Duodenal mucosa (tissue), 2 donors: ENCODE data around the gene CEP97.
"Not testable (repeated sequence)": the region's sequence is repeated elsewhere in the genome, so short reads cannot be mapped to it uniquely, and the experiment has no call there.

Source experiments
- H3K27ac ChIP-seq: one replicate; pipeline ENCODE4 v1.7.0; 2013; ENCODE audit warnings: low read depth, low read length
- H3K27me3 ChIP-seq, 2 donors: one replicate each; pipeline ENCODE4 v1.7.0; 2013; ENCODE audit warnings: low read length in 2 of 2, control low read depth in 1 of 2; ENCODE audit not compliant: insufficient read depth in 2 of 2, control insufficient read depth in 1 of 2
- H3K36me3 ChIP-seq, 2 donors: one replicate each; pipeline ENCODE4 v1.7.0; 2013; ENCODE audit warnings: low read length in 2 of 2, control low read depth in 1 of 2; ENCODE audit not compliant: insufficient read depth in 2 of 2, control insufficient read depth in 1 of 2
- H3K4me1 ChIP-seq, 2 donors: one replicate each; pipeline ENCODE4 v1.7.0; 2013; ENCODE audit warnings: low read length in 2 of 2, control low read depth in 1 of 2; ENCODE audit not compliant: insufficient read depth in 2 of 2, control insufficient read depth in 1 of 2
- H3K4me3 ChIP-seq, 2 donors: one replicate each; pipeline ENCODE4 v1.7.0; 2013; ENCODE audit warnings: low read length in 2 of 2, low read depth in 1 of 2
- H3K9ac ChIP-seq, 2 donors: one replicate each; pipeline ENCODE4 v1.7.0; 2013; ENCODE audit warnings: low read length in 2 of 2, low read depth in 1 of 2
- H3K9me3 ChIP-seq, 2 donors: one replicate each; pipeline ENCODE4 v1.7.0; 2013; ENCODE audit warnings: low read length in 2 of 2, control low read depth in 1 of 2; ENCODE audit not compliant: control insufficient read depth in 1 of 2

The CEP97 gene

DNA sequence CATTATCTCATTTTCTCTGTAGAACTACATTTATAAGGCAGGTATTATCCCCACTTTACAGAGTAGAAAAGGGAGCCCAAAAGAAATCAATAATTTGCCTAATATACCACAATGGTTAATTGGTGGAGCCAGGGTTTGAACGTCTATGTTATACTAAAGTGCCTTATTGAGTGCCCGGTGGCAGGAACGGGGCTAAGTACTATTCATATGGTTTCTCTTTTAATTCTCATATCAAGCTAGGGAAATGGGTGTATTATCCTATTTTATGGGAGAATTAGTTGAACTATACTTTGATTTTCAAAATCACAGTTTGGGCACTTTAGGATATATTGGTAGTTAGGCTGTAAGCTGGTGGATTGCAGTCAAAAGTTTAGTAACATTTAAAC, 1.5 kb downstream of the CEP97 start:
- Histone ChIP-seq H3K27me3 (no peaks in the 10 kb centered on the region), H3K36me3 (peaks cover 0 to 14% of the 10 kb centered on the region in 2 donors), H3K9me3 (no peaks in the 10 kb centered on the region), H3K9ac (peak overlapping the region; percentile 88), H3K4me3 (peak overlapping the region; percentile 90 to 100), H3K4me1 (peaks cover 4 to 6% of the 10 kb centered on the region in 2 donors), H3K27ac (no peak overlapping the region)

DNA sequence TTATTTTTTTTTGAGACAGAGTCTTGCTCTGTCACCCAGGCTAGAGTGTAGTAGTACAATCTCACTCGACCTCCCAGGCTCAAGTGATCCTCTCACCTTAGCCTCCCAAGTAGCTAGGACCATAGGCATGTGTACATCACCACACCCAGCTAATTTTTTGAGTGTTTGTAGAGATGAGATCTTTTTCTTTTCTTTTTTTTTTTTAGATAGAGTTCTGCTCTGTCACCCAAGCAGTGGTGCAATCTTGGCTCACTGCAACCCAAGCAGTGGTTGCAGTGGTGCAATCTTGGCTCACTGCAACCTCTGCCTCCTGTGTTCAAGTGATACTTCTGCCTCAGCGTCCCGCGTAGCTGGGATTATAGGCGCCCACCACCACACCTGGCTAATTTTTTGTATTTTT, 5.2 kb downstream of the CEP97 start:
- Histone ChIP-seq H3K36me3 (peaks cover 8 to 43% of the 10 kb centered on the region in 2 donors), H3K9me3 (no peaks in the 10 kb centered on the region), H3K27ac (no peak overlapping the region), H3K4me1 (peaks cover 4 to 6% of the 10 kb centered on the region in 2 donors), H3K27me3 (no peaks in the 10 kb centered on the region), H3K9ac (no peak overlapping the region), H3K4me3 (no peak overlapping the region)

DNA sequence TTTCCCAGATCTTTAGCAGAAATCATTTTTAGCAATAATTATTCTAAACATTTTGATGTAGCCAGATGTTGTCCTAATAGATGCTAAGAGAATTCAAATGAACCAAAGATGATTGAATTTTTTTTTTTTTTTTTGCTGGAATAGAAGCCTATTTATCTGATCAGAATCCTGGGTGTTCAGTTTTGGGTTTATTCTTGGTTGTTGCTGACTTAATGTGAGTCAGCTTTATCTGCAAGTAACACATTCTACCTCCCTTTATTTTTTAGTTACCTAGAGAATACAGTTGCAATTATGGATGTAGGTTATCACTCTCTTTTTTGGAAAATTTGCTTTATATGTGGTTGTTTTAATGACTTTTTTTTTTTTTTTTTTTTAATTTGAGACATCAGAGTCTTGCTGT, 6.4 kb downstream of the CEP97 start:
- Histone ChIP-seq H3K36me3 (peaks cover 10 to 56% of the 10 kb centered on the region in 2 donors), H3K4me1 (peaks cover 4 to 5% of the 10 kb centered on the region in 2 donors), H3K4me3 (no peak overlapping the region), H3K9me3 (no peaks in the 10 kb centered on the region), H3K27ac (no peak overlapping the region), H3K9ac (no peak overlapping the region), H3K27me3 (no peaks in the 10 kb centered on the region)

DNA sequence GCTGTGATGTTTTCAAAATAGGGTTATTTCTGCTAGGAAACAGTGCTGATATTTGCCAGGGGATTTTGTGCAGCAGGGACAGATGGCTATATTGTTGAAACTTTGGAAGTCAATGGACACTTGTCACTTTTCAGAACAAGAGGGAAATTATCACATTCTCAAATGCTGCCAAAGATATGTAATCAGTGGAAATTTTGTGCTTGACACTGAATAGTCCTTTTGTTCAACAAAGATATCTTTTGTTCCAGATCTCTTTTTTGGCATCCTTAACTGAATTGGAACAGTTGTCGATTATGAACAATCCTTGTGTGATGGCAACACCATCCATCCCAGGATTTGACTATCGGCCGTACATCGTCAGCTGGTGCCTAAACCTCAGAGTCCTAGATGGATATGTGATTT, 7.8 kb downstream of the CEP97 start:
- no peak overlapping the region for H3K9ac ChIP-seq
- H3K4me1 ChIP-seq, result no peaks in the 10 kb centered on the region
- no peak overlapping the region for H3K27ac ChIP-seq
- H3K9me3 ChIP-seq, result no peaks in the 10 kb centered on the region
- H3K27me3 ChIP-seq, result no peaks in the 10 kb centered on the region
- H3K4me3 ChIP-seq, result no peak overlapping the region
- H3K36me3 ChIP-seq, result peaks cover 10 to 66% of the 10 kb centered on the region in 2 donors

DNA sequence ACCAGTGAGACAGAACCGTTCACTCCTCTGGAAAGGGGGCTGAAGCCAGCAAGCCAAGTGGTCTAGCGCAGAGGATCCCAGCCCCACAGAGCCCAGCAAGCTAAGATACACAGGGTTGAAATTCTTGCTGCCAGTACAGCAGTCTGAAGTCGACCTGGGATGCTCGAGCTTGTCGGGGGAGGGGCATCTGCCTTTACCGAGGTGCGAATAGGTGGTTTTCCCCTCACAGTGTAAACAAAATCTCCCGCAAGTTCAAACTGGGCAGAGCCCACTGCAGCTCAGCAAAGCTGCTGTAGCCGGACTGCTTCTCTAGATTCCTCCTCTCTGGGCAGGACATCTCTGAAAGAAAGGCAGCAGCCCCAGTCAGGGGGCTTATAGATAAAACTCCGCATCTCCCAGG, 11.4 kb downstream of the CEP97 start:
- H3K9ac ChIP-seq, result no peak overlapping the region
- no peak overlapping the region for H3K27ac ChIP-seq
- H3K4me1 ChIP-seq, result no peaks in the 10 kb centered on the region
- no peaks in the 10 kb centered on the region for H3K9me3 ChIP-seq
- no peak overlapping the region for H3K4me3 ChIP-seq
- peaks cover 10 to 52% of the 10 kb centered on the region in 2 donors for H3K36me3 ChIP-seq
- H3K27me3 ChIP-seq, result no peaks in the 10 kb centered on the region

DNA sequence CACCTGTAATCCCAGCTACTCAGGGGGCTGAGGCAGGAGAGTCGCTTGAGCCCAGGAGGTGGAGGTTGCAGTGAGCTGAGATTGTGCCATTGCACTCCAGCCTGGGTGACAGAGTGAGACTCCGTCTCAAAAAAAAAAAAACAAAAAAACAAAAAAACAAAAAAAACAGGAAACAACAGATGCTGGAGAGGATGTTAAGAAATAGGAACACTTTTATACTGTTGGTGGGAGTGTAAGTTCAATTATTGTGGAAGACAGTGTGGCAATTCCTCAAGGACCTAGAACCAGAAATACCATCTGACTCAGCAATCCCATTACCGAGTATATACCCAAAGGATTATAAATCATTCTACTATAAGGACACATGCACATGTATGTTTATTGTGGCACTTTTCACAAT, 17.5 kb downstream of the CEP97 start:
- not testable (repeated sequence) for H3K9ac ChIP-seq, H3K27ac ChIP-seq, H3K4me1 ChIP-seq, H3K9me3 ChIP-seq, H3K36me3 ChIP-seq, H3K4me3 ChIP-seq, H3K27me3 ChIP-seq

DNA sequence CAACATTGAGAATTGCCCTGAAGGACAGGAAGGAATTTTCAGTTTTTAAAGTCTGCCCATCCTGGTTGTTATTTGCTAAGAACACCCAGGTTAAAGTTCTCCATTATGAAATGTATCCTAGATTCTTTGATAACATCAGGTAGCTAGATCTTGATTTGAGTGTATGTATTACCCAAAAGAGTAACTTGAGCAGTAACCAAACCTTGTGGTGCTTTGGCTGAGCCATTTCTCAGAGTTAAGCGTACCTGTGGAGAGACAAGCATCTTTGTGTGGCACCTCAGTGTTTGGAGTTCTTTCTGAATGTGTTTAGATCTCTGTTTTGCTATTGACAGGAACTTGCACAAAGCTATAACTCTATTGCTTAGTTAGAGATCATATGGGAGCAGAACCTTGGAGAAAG, 20.4 kb downstream of the CEP97 start:
- H3K9ac ChIP-seq, result no peak overlapping the region
- no peaks in the 10 kb centered on the region for H3K4me1 ChIP-seq
- H3K4me3 ChIP-seq, result no peak overlapping the region
- no peak overlapping the region for H3K27ac ChIP-seq
- H3K36me3 ChIP-seq, result peaks cover 0 to 3% of the 10 kb centered on the region in 2 donors
- H3K9me3 ChIP-seq, result no peaks in the 10 kb centered on the region
- no peaks in the 10 kb centered on the region for H3K27me3 ChIP-seq

DNA sequence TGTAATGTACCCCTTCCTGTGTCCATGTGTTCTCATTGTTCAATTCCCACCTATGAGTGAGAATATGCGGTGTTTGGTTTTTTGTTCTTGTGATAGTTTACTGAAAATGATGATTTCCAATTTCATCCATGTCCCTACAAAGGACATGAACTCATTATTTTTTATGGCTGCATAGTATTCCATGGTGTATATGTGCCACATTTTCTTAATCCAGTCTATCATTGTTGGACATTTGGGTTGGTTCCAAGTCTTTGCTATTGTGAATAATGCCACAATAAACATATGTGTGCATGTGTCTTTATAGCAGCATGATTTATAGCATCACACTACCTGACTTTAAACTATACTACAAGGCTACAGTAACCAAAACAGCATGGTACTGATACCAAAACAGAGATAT, 21.5 kb downstream of the CEP97 start:
- not testable (repeated sequence) for H3K9ac ChIP-seq, H3K9me3 ChIP-seq, H3K27ac ChIP-seq, H3K4me1 ChIP-seq, H3K27me3 ChIP-seq, H3K4me3 ChIP-seq, H3K36me3 ChIP-seq

DNA sequence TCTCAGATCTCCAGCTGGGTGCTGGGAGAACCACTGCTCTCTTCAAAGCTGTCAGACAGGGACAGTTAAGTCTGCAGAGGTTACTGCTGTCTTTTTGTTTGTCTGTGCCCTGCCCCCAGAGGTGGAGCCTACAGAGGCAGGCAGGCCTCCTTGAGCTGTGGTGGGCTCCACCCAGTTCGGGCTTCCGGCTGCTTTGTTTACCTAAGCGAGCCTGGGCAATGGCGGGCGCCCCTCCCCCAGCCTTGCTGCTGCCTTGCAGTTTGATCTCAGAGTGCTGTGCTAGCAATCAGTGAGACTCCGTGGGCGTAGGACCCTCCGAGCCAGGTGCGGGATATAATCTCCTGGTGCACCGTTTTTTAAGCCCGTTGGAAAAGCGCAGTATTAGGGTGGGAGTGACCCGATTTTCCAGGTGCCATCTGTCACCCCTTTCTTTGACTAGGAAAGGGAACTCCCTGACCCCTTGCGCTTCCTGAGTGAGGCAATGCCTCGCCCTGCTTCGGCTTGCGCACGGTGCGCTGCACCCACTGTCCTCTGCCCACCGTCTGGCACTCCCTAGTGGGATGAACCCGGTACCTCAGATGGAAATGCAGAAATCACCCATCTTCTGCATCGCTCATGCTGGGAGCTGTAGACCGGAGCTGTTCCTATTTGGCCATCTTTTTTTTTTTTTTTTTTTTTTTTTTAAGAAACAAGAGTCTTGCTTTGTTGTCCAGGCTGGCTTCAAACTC, 29.1 kb downstream of the CEP97 start:
- H3K27ac ChIP-seq, result not testable (repeated sequence)

DNA sequence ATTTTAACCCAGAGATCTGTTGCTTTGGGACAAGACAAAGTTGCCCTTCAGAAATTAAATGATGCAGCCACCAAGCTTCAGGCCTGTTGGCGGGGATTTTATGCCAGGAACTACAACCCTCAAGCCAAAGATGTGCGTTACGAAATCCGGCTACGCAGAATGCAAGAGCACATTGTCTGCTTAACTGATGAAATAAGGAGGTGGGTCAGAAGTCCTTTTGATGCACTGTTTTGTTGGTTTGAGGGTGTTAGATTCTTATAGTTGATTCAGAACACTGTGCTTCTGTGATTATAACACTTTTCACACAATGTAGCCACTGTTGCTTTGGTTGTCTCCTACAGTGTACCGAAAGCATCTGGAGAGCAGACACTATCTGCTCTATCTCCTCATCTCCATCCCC, 33.8 kb downstream of the CEP97 start:
- Histone ChIP-seq H3K9ac (no peak overlapping the region), H3K4me3 (no peak overlapping the region), H3K27ac (no peak overlapping the region), H3K36me3 (peaks cover 11 to 31% of the 10 kb centered on the region in 2 donors), H3K27me3 (no peaks in the 10 kb centered on the region), H3K9me3 (no peaks in the 10 kb centered on the region), H3K4me1 (no peaks in the 10 kb centered on the region)

More for the DNA sequence above, 29.1 kb downstream of the CEP97 start:
- H3K27me3 ChIP-seq, H3K4me3 ChIP-seq, H3K4me1 ChIP-seq, H3K9me3 ChIP-seq, H3K9ac ChIP-seq: not testable (repeated sequence)
- peaks cover 11 to 21% of the 10 kb centered on the region in 2 donors for H3K36me3 ChIP-seq
